DOHH2 (cell line): ENCODE measurements around the gene LPIN3.

Source experiments
- H3F3A ChIP-seq: fragments of 200-600 bp; sonication (generic), shearing (Covaris generic); 2 replicates; pipeline ENCODE4 v1.6.0; 2016; ENCODE audit warnings: antibody characterized with exemption, mild to moderate bottlenecking; ENCODE audit not compliant: control insufficient read depth, insufficient read depth
- H3K27ac ChIP-seq: fragments of 200-600 bp; sonication (generic); 2 replicates; pipeline ENCODE4 v1.5.1; 2014; ENCODE audit warnings: low read depth, mild to moderate bottlenecking, low read length, moderate library complexity
- H3K27me3 ChIP-seq: fragments of 200-600 bp; sonication (generic); 2 replicates; pipeline ENCODE4 v1.6.1; 2014; ENCODE audit warnings: mild to moderate bottlenecking, low read length, mixed read lengths; ENCODE audit not compliant: control insufficient read depth
- H3K36me3 ChIP-seq: fragments of 200-600 bp; sonication (generic); 2 replicates; pipeline ENCODE4 v1.6.1; 2014; ENCODE audit warnings: mild to moderate bottlenecking, low read length, moderate library complexity, mixed read lengths; ENCODE audit not compliant: control insufficient read depth
- H3K4me1 ChIP-seq: fragments of 200-600 bp; sonication (generic); 2 replicates; pipeline ENCODE4 v1.6.1; 2014; ENCODE audit warnings: mild to moderate bottlenecking, low read length, mixed read lengths; ENCODE audit not compliant: control insufficient read depth
- H3K4me2 ChIP-seq: fragments of 200-600 bp; sonication (generic); 2 replicates; pipeline ENCODE4 v1.6.0; 2014; ENCODE audit warnings: mild to moderate bottlenecking, low read length, moderate library complexity
- H3K4me3 ChIP-seq: fragments of 200-600 bp; sonication (generic); 2 replicates; pipeline ENCODE4 v1.5.1; 2014; ENCODE audit warnings: mild to moderate bottlenecking, low read length, mixed read lengths
- H3K79me2 ChIP-seq: fragments of 200-600 bp; sonication (generic); 2 replicates; pipeline ENCODE4 v1.6.1; 2014; ENCODE audit warnings: mild to moderate bottlenecking, low read length, mixed read lengths; ENCODE audit not compliant: control insufficient read depth
- H3K9me2 ChIP-seq: fragments of 200-600 bp; sonication (generic); replicated peaks from 2 replicates; pipeline ENCODE4 v1.6.1; 2014; ENCODE audit warnings: mild to moderate bottlenecking, low read length, mixed read lengths; ENCODE audit not compliant: control insufficient read depth
- H3K9me3 ChIP-seq: fragments of 200-600 bp; sonication (generic); 2 replicates; pipeline ENCODE4 v1.6.1; 2014; ENCODE audit warnings: antibody characterized with exemption, low read length, mixed read lengths; ENCODE audit not compliant: control insufficient read depth, insufficient read depth
- H4K20me1 ChIP-seq: fragments of 200-600 bp; sonication (generic); 2 replicates; pipeline ENCODE4 v1.6.0; 2014; ENCODE audit warnings: low read depth, mild to moderate bottlenecking, antibody characterized with exemption, low read length, moderate library complexity; ENCODE audit not compliant: control insufficient read depth, insufficient read depth
- CTCF ChIP-seq: fragments of 200-600 bp; sonication (generic); IDR thresholded peaks from one replicate; pipeline ENCODE4 v1.5.1; 2014; ENCODE audit warnings: antibody characterized with exemption, mild to moderate bottlenecking, low read depth, low read length; ENCODE audit not compliant: poor library complexity, severe bottlenecking
- EZH2phosphoT487 ChIP-seq: fragments of 200-600 bp; sonication (generic); IDR thresholded peaks from 2 replicates; pipeline ENCODE4 v1.6.1; 2017; ENCODE audit warnings: borderline replicate concordance, mild to moderate bottlenecking, antibody characterized with exemption, low read length, moderate library complexity, mixed read lengths

Gene LPIN3

GRCh38 chr20:41350408-41350962 is 9.9 kb downstream of the LPIN3 start:
- Histone ChIP-seq H3K27me3 (no peaks in the 10 kb centered on the region), H3K4me1 (no peaks in the 10 kb centered on the region), H3K9me2 (no peaks in the 10 kb centered on the region), H3K27ac (no peak overlapping the region), H3K4me2 (no peak overlapping the region), H3K9me3 (no peaks in the 10 kb centered on the region), H4K20me1 (no peaks in the 10 kb centered on the region), H3K4me3 (no peak overlapping the region), H3F3A (no peaks in the 10 kb centered on the region), H3K79me2 (no peaks in the 10 kb centered on the region), H3K36me3 (no peaks in the 10 kb centered on the region)
- no peak for TF ChIP-seq CTCF
- no peak for TF ChIP-seq EZH2phosphoT487

GRCh38 chr20:41352106-41352505 is 11.5 kb downstream of the LPIN3 start:
- Histone ChIP-seq H3K36me3 (no peaks in the 10 kb centered on the region), H3K4me3 (no peak overlapping the region)

GRCh38 chr20:41352666-41353065 is 12.0 kb downstream of the LPIN3 start:
- H3K27me3 ChIP-seq: no peaks in the 10 kb centered on the region
- H3K36me3 ChIP-seq: no peaks in the 10 kb centered on the region
- H3K4me1 ChIP-seq: no peaks in the 10 kb centered on the region
- no peak overlapping the region for H3K27ac ChIP-seq
- H3K9me3 ChIP-seq: no peaks in the 10 kb centered on the region
- no peak overlapping the region for H3K4me2 ChIP-seq
- no peak overlapping the region for H3K4me3 ChIP-seq
- H4K20me1 ChIP-seq: no peaks in the 10 kb centered on the region
- no peaks in the 10 kb centered on the region for H3F3A ChIP-seq
- H3K9me2 ChIP-seq: no peaks in the 10 kb centered on the region
- TF ChIP-seq CTCF (peak; percentile 11), EZH2phosphoT487 (no peak)
- H3K79me2 ChIP-seq: no peaks in the 10 kb centered on the region

More at GRCh38 chr20:41352106-41352505, 11.5 kb downstream of the LPIN3 start:
- H4K20me1 ChIP-seq: no peaks in the 10 kb centered on the region
- no peaks in the 10 kb centered on the region for H3K4me1 ChIP-seq
- TF ChIP-seq EZH2phosphoT487 (no peak), CTCF (no peak)
- H3K4me2 ChIP-seq: no peak overlapping the region
- no peaks in the 10 kb centered on the region for H3F3A ChIP-seq
- H3K27ac ChIP-seq: no peak overlapping the region
- no peaks in the 10 kb centered on the region for H3K27me3 ChIP-seq
- no peaks in the 10 kb centered on the region for H3K79me2 ChIP-seq
- H3K9me2 ChIP-seq: no peaks in the 10 kb centered on the region
- H3K9me3 ChIP-seq: no peaks in the 10 kb centered on the region
